Measurements from ENCODE around the gene SGCD.

SGCD gene

GRCh38 chr5:156328161-156328560, 1.2 kb downstream of the SGCD start:
- WGBS = 100% methylated on average over 3 of the region's 3 CpGs

DNA sequence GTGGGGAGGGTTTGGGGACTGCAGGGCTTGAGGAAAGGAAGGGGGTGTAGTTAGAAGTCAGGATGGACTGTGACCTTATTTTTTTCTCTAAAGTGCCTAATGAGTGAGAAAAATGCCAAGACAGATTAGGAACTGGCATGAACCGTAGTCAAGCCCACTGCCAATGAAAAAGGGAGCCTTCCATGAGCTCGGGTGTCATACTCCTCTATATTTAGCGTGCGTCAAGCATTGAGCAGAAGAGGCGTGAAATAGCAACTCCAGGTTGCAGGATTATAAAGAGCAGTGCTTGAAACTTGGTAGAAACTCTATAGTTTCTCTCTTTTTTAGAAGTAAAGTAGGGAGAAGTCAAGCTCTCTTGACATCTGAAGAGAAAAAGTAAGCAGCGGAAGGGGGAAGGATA, 1.8 kb downstream of the SGCD start:
- no peak overlapping the region for H3K14ac ChIP-seq (ENCODE audit: low read length in 2 of 2)

More at GRCh38 chr5:156328161-156328560, 1.2 kb downstream of the SGCD start:
- Histone ChIP-seq H3K4me3 (ENCODE audit: insufficient read depth in 1 of 2, low read depth in 1 of 2, low read length in 2 of 2) (peak overlapping the region in 1 of 2 experiments; percentile 84), H3K9me3 (ENCODE audit: control insufficient read depth, low read length) (no peaks in the 10 kb centered on the region), H4K8ac (ENCODE audit: low read length) (no peak overlapping the region), H2BK12ac (ENCODE audit: low read length in 2 of 2) (no peak overlapping the region), H2AFZ (ENCODE audit: low read depth, low read length) (no peak overlapping the region), H2BK5ac (ENCODE audit: low read depth, low read length, poor library complexity, severe bottlenecking) (no peak overlapping the region), H3K27me3 (ENCODE audit: control insufficient read depth in 1 of 2, insufficient read depth in 1 of 2, low read length in 2 of 2) (no peaks in the 10 kb centered on the region), H3K9ac (ENCODE audit: low read length) (peak overlapping the region; percentile 94), H3K27ac (ENCODE audit: low read length, poor library complexity, severe bottlenecking) (no peak overlapping the region), H3K4ac (ENCODE audit: low read depth in 1 of 2, low read length in 2 of 2) (no peak overlapping the region), H3K4me2 (ENCODE audit: low read length, poor library complexity, severe bottlenecking) (no peak overlapping the region), H3K23ac (ENCODE audit: low read length in 2 of 2) (no peak overlapping the region), H3K36me3 (ENCODE audit: control insufficient read depth in 1 of 2, insufficient read depth in 2 of 2, low read depth in 1 of 2, low read length in 2 of 2) (peaks cover 0 to 4% of the 10 kb centered on the region in 2 experiments), H3K4me1 (ENCODE audit: control insufficient read depth, insufficient read depth, low read depth, low read length) (peaks cover 3% of the 10 kb centered on the region), H3K14ac (ENCODE audit: low read length in 2 of 2) (no peak overlapping the region), H2BK120ac (ENCODE audit: low read depth, low read length) (no peak overlapping the region), H3K79me1 (replicated peaks; ENCODE audit: low read length, poor library complexity, severe bottlenecking) (no peaks in the 10 kb centered on the region), H2BK15ac (ENCODE audit: low read depth, poor library complexity, severe bottlenecking) (no peak overlapping the region), H2AK5ac (ENCODE audit: low read length, severe bottlenecking) (no peak overlapping the region), H3K18ac (ENCODE audit: low read depth in 1 of 2, low read length in 2 of 2) (no peak overlapping the region), H4K91ac (ENCODE audit: low read length) (no peak overlapping the region)
- no peak for DNase-seq

DNA sequence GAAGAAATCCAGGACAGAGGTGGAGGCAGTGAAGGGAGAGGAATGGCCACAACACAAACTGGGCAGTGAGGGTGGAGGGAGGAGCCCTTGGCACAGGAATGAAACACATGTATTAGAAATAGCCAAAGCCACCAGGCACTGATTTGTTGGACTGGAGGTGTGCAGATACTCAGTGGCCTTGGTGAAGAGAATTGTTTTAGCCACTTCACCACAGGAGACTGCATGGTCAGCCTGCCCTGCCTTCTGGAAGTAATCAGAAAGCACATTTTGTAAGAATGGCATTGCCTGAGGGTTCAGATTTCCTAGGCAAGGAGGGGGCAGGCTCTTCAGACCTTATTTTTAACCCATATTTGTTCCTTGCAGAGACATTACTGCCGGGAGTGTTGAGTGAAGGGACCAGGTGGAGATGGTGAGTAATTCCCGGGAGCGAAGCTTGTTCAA, 2.2 kb downstream of the SGCD start:
- Histone ChIP-seq H2BK5ac (ENCODE audit: low read depth, low read length, poor library complexity, severe bottlenecking) (no peak overlapping the region), H3K27me3 (ENCODE audit: control insufficient read depth in 1 of 2, insufficient read depth in 1 of 2, low read length in 2 of 2) (no peaks in the 10 kb centered on the region), H3K9me3 (ENCODE audit: control insufficient read depth, low read length) (no peaks in the 10 kb centered on the region), H2BK12ac (ENCODE audit: low read length in 2 of 2) (no peak overlapping the region), H3K4me1 (ENCODE audit: control insufficient read depth, insufficient read depth, low read depth, low read length) (peaks cover 3% of the 10 kb centered on the region), H2BK15ac (ENCODE audit: low read depth, poor library complexity, severe bottlenecking) (no peak overlapping the region), H3K18ac (ENCODE audit: low read depth in 1 of 2, low read length in 2 of 2) (no peak overlapping the region), H4K91ac (ENCODE audit: low read length) (no peak overlapping the region), H3K9ac (ENCODE audit: low read length) (no peak overlapping the region), H3K36me3 (ENCODE audit: control insufficient read depth in 1 of 2, insufficient read depth in 2 of 2, low read depth in 1 of 2, low read length in 2 of 2) (peaks cover 0 to 4% of the 10 kb centered on the region in 2 experiments), H4K8ac (ENCODE audit: low read length) (no peak overlapping the region), H3K4me2 (ENCODE audit: low read length, poor library complexity, severe bottlenecking) (no peak overlapping the region), H2AK5ac (ENCODE audit: low read length, severe bottlenecking) (no peak overlapping the region), H3K79me1 (replicated peaks; ENCODE audit: low read length, poor library complexity, severe bottlenecking) (no peaks in the 10 kb centered on the region), H3K4me3 (ENCODE audit: insufficient read depth in 1 of 2, low read depth in 1 of 2, low read length in 2 of 2) (peak overlapping the region in 1 of 2 experiments; percentile 84), H3K14ac (ENCODE audit: low read length in 2 of 2) (no peak overlapping the region), H3K27ac (ENCODE audit: low read length, poor library complexity, severe bottlenecking) (no peak overlapping the region), H3K4ac (ENCODE audit: low read depth in 1 of 2, low read length in 2 of 2) (no peak overlapping the region), H2AFZ (ENCODE audit: low read depth, low read length) (no peak overlapping the region), H3K23ac (ENCODE audit: low read length in 2 of 2) (no peak overlapping the region), H2BK120ac (ENCODE audit: low read depth, low read length) (no peak overlapping the region)
- DNase-seq = no peak
- no CpG with 5 or more reads among the region's 3 CpGs for WGBS

More for the DNA sequence above, 1.8 kb downstream of the SGCD start:
- Histone ChIP-seq H2AK5ac (ENCODE audit: low read length, severe bottlenecking) (no peak overlapping the region), H2AFZ (ENCODE audit: low read depth, low read length) (no peak overlapping the region), H3K4ac (ENCODE audit: low read depth in 1 of 2, low read length in 2 of 2) (no peak overlapping the region), H2BK120ac (ENCODE audit: low read depth, low read length) (no peak overlapping the region), H3K23ac (ENCODE audit: low read length in 2 of 2) (no peak overlapping the region), H3K9ac (ENCODE audit: low read length) (no peak overlapping the region), H3K79me1 (replicated peaks; ENCODE audit: low read length, poor library complexity, severe bottlenecking) (no peaks in the 10 kb centered on the region), H3K4me3 (ENCODE audit: insufficient read depth in 1 of 2, low read depth in 1 of 2, low read length in 2 of 2) (peak overlapping the region in 1 of 2 experiments; percentile 84), H3K4me1 (ENCODE audit: control insufficient read depth, insufficient read depth, low read depth, low read length) (peaks cover 3% of the 10 kb centered on the region), H4K8ac (ENCODE audit: low read length) (no peak overlapping the region), H2BK5ac (ENCODE audit: low read depth, low read length, poor library complexity, severe bottlenecking) (no peak overlapping the region), H3K36me3 (ENCODE audit: control insufficient read depth in 1 of 2, insufficient read depth in 2 of 2, low read depth in 1 of 2, low read length in 2 of 2) (peaks cover 0 to 4% of the 10 kb centered on the region in 2 experiments), H2BK12ac (ENCODE audit: low read length in 2 of 2) (no peak overlapping the region), H3K18ac (ENCODE audit: low read depth in 1 of 2, low read length in 2 of 2) (no peak overlapping the region), H3K4me2 (ENCODE audit: low read length, poor library complexity, severe bottlenecking) (no peak overlapping the region), H3K9me3 (ENCODE audit: control insufficient read depth, low read length) (no peaks in the 10 kb centered on the region), H3K27me3 (ENCODE audit: control insufficient read depth in 1 of 2, insufficient read depth in 1 of 2, low read length in 2 of 2) (no peaks in the 10 kb centered on the region), H4K91ac (ENCODE audit: low read length) (no peak overlapping the region), H3K27ac (ENCODE audit: low read length, poor library complexity, severe bottlenecking) (no peak overlapping the region), H2BK15ac (ENCODE audit: low read depth, poor library complexity, severe bottlenecking) (no peak overlapping the region)
- DNase-seq = no peak
- WGBS = 90% methylated on average over 6 of the region's 6 CpGs

- Histone ChIP-seq H2BK12ac (ENCODE audit: low read length in 2 of 2) (no peak overlapping the region), H2AK5ac (ENCODE audit: low read length, severe bottlenecking) (no peak overlapping the region)
Observed at GRCh38 chr5:156330141-156330870, 3.3 kb downstream of the SGCD start.

More at GRCh38 chr5:156330141-156330870, 3.3 kb downstream of the SGCD start:
- H2AFZ ChIP-seq (ENCODE audit: low read depth, low read length) = no peak overlapping the region
- no peak overlapping the region for H3K27ac ChIP-seq (ENCODE audit: low read length, poor library complexity, severe bottlenecking)
- no peak overlapping the region for H2BK5ac ChIP-seq (ENCODE audit: low read depth, low read length, poor library complexity, severe bottlenecking)
- no peaks in the 10 kb centered on the region for H3K79me1 ChIP-seq (replicated peaks; ENCODE audit: low read length, poor library complexity, severe bottlenecking)
- H3K23ac ChIP-seq (ENCODE audit: low read length in 2 of 2) = no peak overlapping the region
- no peaks in the 10 kb centered on the region for H3K9me3 ChIP-seq (ENCODE audit: control insufficient read depth, low read length)
- H2BK15ac ChIP-seq (ENCODE audit: low read depth, poor library complexity, severe bottlenecking) = no peak overlapping the region
- H3K27me3 ChIP-seq (ENCODE audit: control insufficient read depth in 1 of 2, insufficient read depth in 1 of 2, low read length in 2 of 2) = no peaks in the 10 kb centered on the region
- H3K4me3 ChIP-seq (ENCODE audit: insufficient read depth in 1 of 2, low read depth in 1 of 2, low read length in 2 of 2) = no peak overlapping the region
- H3K36me3 ChIP-seq (ENCODE audit: control insufficient read depth in 1 of 2, insufficient read depth in 2 of 2, low read depth in 1 of 2, low read length in 2 of 2) = peaks cover 0 to 4% of the 10 kb centered on the region in 2 experiments
- H3K9ac ChIP-seq (ENCODE audit: low read length) = no peak overlapping the region
- no peak overlapping the region for H3K18ac ChIP-seq (ENCODE audit: low read depth in 1 of 2, low read length in 2 of 2)
- H3K4me1 ChIP-seq (ENCODE audit: control insufficient read depth, insufficient read depth, low read depth, low read length) = peaks cover 3% of the 10 kb centered on the region
- H2BK120ac ChIP-seq (ENCODE audit: low read depth, low read length) = no peak overlapping the region
- H3K4me2 ChIP-seq (ENCODE audit: low read length, poor library complexity, severe bottlenecking) = no peak overlapping the region
- no peak overlapping the region for H4K91ac ChIP-seq (ENCODE audit: low read length)
- 87% methylated on average over 5 of the region's 7 CpGs for WGBS
- H4K8ac ChIP-seq (ENCODE audit: low read length) = no peak overlapping the region
- no peak for DNase-seq
- H3K4ac ChIP-seq (ENCODE audit: low read depth in 1 of 2, low read length in 2 of 2) = no peak overlapping the region
- no peak overlapping the region for H3K14ac ChIP-seq (ENCODE audit: low read length in 2 of 2)

All from mesenchymal stem cell (in vitro differentiated cells and primary cell).